K562 (cell line): ENCODE measurements around the gene PTPN11.

Source experiments
- EP300 ChIP-seq: IDR thresholded peaks from 2 replicates; pipeline ENCODE4 v1.6.1; 2012; ENCODE audit warnings: low read length, improper control_type of control experiment
- FOSL1 ChIP-seq: fragments of 200-800 bp; sonication (Bioruptor generic); conservative IDR thresholded peaks from 2 replicates; pipeline ENCODE4 v1.6.1; 2016; ENCODE audit warnings: missing genetic modification characterization, missing compliant biosample characterization
- GTF2F1 ChIP-seq: IDR thresholded peaks from 2 replicates; pipeline ENCODE4 v1.6.1; 2011; ENCODE audit warnings: low read depth, low read length, improper control_type of control experiment
- KDM1A ChIP-seq, 2 experiments: fragments of 450-650 bp; IDR thresholded peaks; 2 replicates each; pipeline ENCODE4 v1.6.1; 2016; ENCODE audit warnings: mild to moderate bottlenecking in 2 of 2
- NR2F6 ChIP-seq: fragments of 450-650 bp; formaldehyde crosslinking; IDR thresholded peaks from 2 replicates; pipeline ENCODE4 v1.4.0; 2020; ENCODE audit warnings: mild to moderate bottlenecking
- POLR2A ChIP-seq: fragments of 450-650 bp; conservative IDR thresholded peaks from 2 replicates; pipeline ENCODE4 v1.6.1; 2016
- SMC3 ChIP-seq: conservative IDR thresholded peaks from 2 replicates; pipeline ENCODE4 v1.6.1; 2011; ENCODE audit warnings: low read depth, low read length, improper control_type of control experiment; ENCODE audit not compliant: insufficient read depth
- SP1 ChIP-seq: sonication (generic); formaldehyde crosslinking; IDR thresholded peaks from 2 replicates; pipeline ENCODE4 v1.8.1; 2022; ENCODE audit warnings: mild to moderate bottlenecking, missing genetic modification reagents
- TCF7L2 ChIP-seq: fragments of 150-350 bp; IDR thresholded peaks from 2 replicates; pipeline ENCODE4 v1.6.1; 2016; ENCODE audit warnings: low read depth, mild to moderate bottlenecking, low read length, moderate library complexity
- THRB ChIP-seq: fragments of 450-650 bp; formaldehyde crosslinking; conservative IDR thresholded peaks from 2 replicates; pipeline ENCODE4 v1.4.0; 2022; ENCODE audit warnings: mild to moderate bottlenecking, missing genetic modification characterization
- YY1 ChIP-seq, 3 experiments: IDR thresholded peaks; 2 replicates each; pipeline ENCODE4 v1.6.1; 2011; ENCODE audit warnings: low read length in 2 of 3, mild to moderate bottlenecking in 2 of 3, moderate library complexity in 2 of 3, borderline replicate concordance in 1 of 3, control low read depth in 1 of 3, low read depth in 1 of 3; ENCODE audit not compliant: insufficient read depth in 3 of 3, insufficient replicate concordance in 2 of 3, control insufficient read depth in 1 of 3, insufficient read length in 1 of 3; ENCODE audit errors: extremely low read depth in 1 of 3
- ZNF263 ChIP-seq: sonication (generic); formaldehyde crosslinking; IDR thresholded peaks from 2 replicates; pipeline ENCODE4 v1.8.0; 2022; ENCODE audit warnings: mild to moderate bottlenecking, missing genetic modification reagents, borderline replicate concordance
- TF ChIP-seq, protein P1 (sequence below): sonication (generic); formaldehyde crosslinking; IDR thresholded peaks from 2 replicates; pipeline ENCODE4 v1.9.0; 2022; ENCODE audit warnings: mild to moderate bottlenecking, missing genetic modification reagents
- TF ChIP-seq, protein P2 (sequence below): sonication (generic); formaldehyde crosslinking; IDR thresholded peaks from 2 replicates; pipeline ENCODE4 v1.8.0; 2022; ENCODE audit warnings: mild to moderate bottlenecking, missing genetic modification reagents

- no peak for TF ChIP-seq THRB (CRISPR knock-in tag)
- TF ChIP-seq, protein P1, sequence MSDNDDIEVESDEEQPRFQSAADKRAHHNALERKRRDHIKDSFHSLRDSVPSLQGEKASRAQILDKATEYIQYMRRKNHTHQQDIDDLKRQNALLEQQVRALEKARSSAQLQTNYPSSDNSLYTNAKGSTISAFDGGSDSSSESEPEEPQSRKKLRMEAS, result no peak
- TF ChIP-seq, protein P2, sequence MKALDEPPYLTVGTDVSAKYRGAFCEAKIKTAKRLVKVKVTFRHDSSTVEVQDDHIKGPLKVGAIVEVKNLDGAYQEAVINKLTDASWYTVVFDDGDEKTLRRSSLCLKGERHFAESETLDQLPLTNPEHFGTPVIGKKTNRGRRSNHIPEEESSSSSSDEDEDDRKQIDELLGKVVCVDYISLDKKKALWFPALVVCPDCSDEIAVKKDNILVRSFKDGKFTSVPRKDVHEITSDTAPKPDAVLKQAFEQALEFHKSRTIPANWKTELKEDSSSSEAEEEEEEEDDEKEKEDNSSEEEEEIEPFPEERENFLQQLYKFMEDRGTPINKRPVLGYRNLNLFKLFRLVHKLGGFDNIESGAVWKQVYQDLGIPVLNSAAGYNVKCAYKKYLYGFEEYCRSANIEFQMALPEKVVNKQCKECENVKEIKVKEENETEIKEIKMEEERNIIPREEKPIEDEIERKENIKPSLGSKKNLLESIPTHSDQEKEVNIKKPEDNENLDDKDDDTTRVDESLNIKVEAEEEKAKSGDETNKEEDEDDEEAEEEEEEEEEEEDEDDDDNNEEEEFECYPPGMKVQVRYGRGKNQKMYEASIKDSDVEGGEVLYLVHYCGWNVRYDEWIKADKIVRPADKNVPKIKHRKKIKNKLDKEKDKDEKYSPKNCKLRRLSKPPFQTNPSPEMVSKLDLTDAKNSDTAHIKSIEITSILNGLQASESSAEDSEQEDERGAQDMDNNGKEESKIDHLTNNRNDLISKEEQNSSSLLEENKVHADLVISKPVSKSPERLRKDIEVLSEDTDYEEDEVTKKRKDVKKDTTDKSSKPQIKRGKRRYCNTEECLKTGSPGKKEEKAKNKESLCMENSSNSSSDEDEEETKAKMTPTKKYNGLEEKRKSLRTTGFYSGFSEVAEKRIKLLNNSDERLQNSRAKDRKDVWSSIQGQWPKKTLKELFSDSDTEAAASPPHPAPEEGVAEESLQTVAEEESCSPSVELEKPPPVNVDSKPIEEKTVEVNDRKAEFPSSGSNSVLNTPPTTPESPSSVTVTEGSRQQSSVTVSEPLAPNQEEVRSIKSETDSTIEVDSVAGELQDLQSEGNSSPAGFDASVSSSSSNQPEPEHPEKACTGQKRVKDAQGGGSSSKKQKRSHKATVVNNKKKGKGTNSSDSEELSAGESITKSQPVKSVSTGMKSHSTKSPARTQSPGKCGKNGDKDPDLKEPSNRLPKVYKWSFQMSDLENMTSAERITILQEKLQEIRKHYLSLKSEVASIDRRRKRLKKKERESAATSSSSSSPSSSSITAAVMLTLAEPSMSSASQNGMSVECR, result no peak
- TF ChIP-seq ZNF263 (CRISPR knock-in tag), result no peak
- no peak for TF ChIP-seq SP1 (CRISPR knock-in tag)
- no peak for TF ChIP-seq FOSL1
- TF ChIP-seq KDM1A (IDR thresholded peaks at IDR 0.05), result no peak
- no peak for TF ChIP-seq POLR2A
- TF ChIP-seq SMC3, result no peak
- no peak for TF ChIP-seq GTF2F1
- TF ChIP-seq YY1 (IDR thresholded peaks at IDR 0.05; ENCODE audit: borderline replicate concordance in 1 of 3, control insufficient read depth in 1 of 3, extremely low read depth in 1 of 3, insufficient read depth in 3 of 3, insufficient read length in 1 of 3, insufficient replicate concordance in 2 of 3, low read depth in 1 of 3, low read length in 2 of 3), result no peak
- no peak for TF ChIP-seq EP300
- no peak for TF ChIP-seq TCF7L2
- no peak for TF ChIP-seq NR2F6 (CRISPR knock-in tag)
These were observed 27.4 kb downstream of the PTPN11 start for GRCh38 chr12:112446008-112446725.
